Suprapubic skin (tissue), 4 donors: ENCODE data around the gene ZRANB1. TPM values are rescaled to one million over a fixed set of nuclear protein-coding genes. Genes with fewer than 3 reads are reported as not detected.

Experiments
- DNase-seq, 2 donors: peaks; one replicate each; pipeline ENCODE4 v3.0.0-alpha.2; 2019; ENCODE audit warnings: low spot score in 2 of 2
- H3K27ac ChIP-seq: fragments of 200-600 bp; sonication (generic); one replicate; pipeline ENCODE4 v1.5.1; 2019
- H3K27me3 ChIP-seq: fragments of 200-600 bp; sonication (generic); one replicate; pipeline ENCODE4 v1.5.1; 2019
- H3K36me3 ChIP-seq: fragments of 200-600 bp; sonication (generic); one replicate; pipeline ENCODE4 v1.5.1; 2019
- H3K4me1 ChIP-seq: fragments of 200-600 bp; sonication (generic); one replicate; pipeline ENCODE4 v1.5.1; 2019
- H3K4me3 ChIP-seq: fragments of 200-600 bp; sonication (generic); one replicate; pipeline ENCODE4 v1.5.1; 2019; ENCODE audit warnings: mild to moderate bottlenecking
- H3K9me3 ChIP-seq: fragments of 200-600 bp; sonication (generic); one replicate; pipeline ENCODE4 v1.5.1; 2019
- CTCF ChIP-seq, 2 donors: fragments of 200-600 bp in 1 of 2; fragments of 450-650 bp in 1 of 2; sonication (generic) in 1 of 2; IDR thresholded peaks; one replicate each; pipeline ENCODE4 v1.5.1; 2016 to 2019; ENCODE audit warnings: antibody characterized with exemption in 2 of 2, mild to moderate bottlenecking in 1 of 2, moderate library complexity in 1 of 2
- EP300 ChIP-seq: sonication (generic); formaldehyde crosslinking; IDR thresholded peaks from one replicate; pipeline ENCODE4 v1.6.1; 2017; ENCODE audit warnings: antibody characterized with exemption
- POLR2A ChIP-seq, 2 donors: fragments of 450-650 bp; IDR thresholded peaks; one replicate each; pipeline ENCODE4 v1.6.1; 2017; ENCODE audit warnings: antibody characterized with exemption in 2 of 2, mild to moderate bottlenecking in 2 of 2, moderate library complexity in 2 of 2
- POLR2AphosphoS5 ChIP-seq, 3 donors: sonication (generic); formaldehyde crosslinking; IDR thresholded peaks; one replicate each; pipeline ENCODE4 v1.6.1; 2017; ENCODE audit warnings: antibody characterized with exemption in 3 of 3
- WGBS: methylation state at CpG from one replicate; pipeline ENCODE4 v1.1.5; 2018; 5-methylcytosine and 5-hydroxymethylcytosine counted together
- total RNA-seq, 4 donors: library from RNA; depleted of rRNA; stranded (reverse); fragments of >200 nt; gene quantifications; one replicate each; pipeline ENCODE4 v1.1.0, GENCODE V29; 2016

ZRANB1 gene
- total RNA-seq, 4 donors from 2014 or later = 21.2 to 37.9 (median 30.2) TPM

- Histone ChIP-seq H3K4me3 (no peak overlapping the region), H3K36me3 (peaks cover 20% of the 10 kb centered on the region), H3K27me3 (no peaks in the 10 kb centered on the region), H3K4me1 (peaks cover 4% of the 10 kb centered on the region), H3K9me3 (no peaks in the 10 kb centered on the region), H3K27ac (no peak overlapping the region)
- WGBS = 91% methylated on average over 5 of the region's 5 CpGs
- TF ChIP-seq CTCF (IDR thresholded peaks at IDR 0.05) (no peak), POLR2AphosphoS5 (IDR thresholded peaks at IDR 0.05) (no peak), EP300 (no peak), POLR2A (IDR thresholded peaks at IDR 0.05) (no peak)
- no peak for DNase-seq
Observed at GRCh38 chr10:124974131-124974530, 32.2 kb downstream of the ZRANB1 start.

- TF ChIP-seq POLR2AphosphoS5 (IDR thresholded peaks at IDR 0.05) = no peak
- TF ChIP-seq POLR2A (IDR thresholded peaks at IDR 0.05) = no peak
- no peak for TF ChIP-seq CTCF (IDR thresholded peaks at IDR 0.05)
- TF ChIP-seq EP300 = no peak
- Histone ChIP-seq H3K27me3 (no peaks in the 10 kb centered on the region), H3K9me3 (no peaks in the 10 kb centered on the region), H3K4me1 (peaks cover 4% of the 10 kb centered on the region), H3K27ac (no peak overlapping the region), H3K36me3 (peaks cover 20% of the 10 kb centered on the region), H3K4me3 (no peak overlapping the region)
- no peak for DNase-seq
- WGBS = 81% methylated on average over 5 of the region's 5 CpGs
Observed at GRCh38 chr10:124975977-124976514, 34.1 kb downstream of the ZRANB1 start.

GRCh38 chr10:124977161-124977560, 35.2 kb downstream of the ZRANB1 start:
- TF ChIP-seq POLR2A (IDR thresholded peaks at IDR 0.05) (no peak), CTCF (IDR thresholded peaks at IDR 0.05) (no peak), EP300 (no peak), POLR2AphosphoS5 (IDR thresholded peaks at IDR 0.05) (no peak)
- peaks cover 25% of the 10 kb centered on the region for H3K36me3 ChIP-seq
- no peak for DNase-seq
- H3K27ac ChIP-seq = no peak overlapping the region
- WGBS = 97% methylated on average over 3 of the region's 3 CpGs
- no peaks in the 10 kb centered on the region for H3K9me3 ChIP-seq
- peaks cover 4% of the 10 kb centered on the region for H3K4me1 ChIP-seq
- H3K27me3 ChIP-seq = no peaks in the 10 kb centered on the region
- H3K4me3 ChIP-seq = no peak overlapping the region

- Histone ChIP-seq H3K36me3 (peaks cover 30% of the 10 kb centered on the region), H3K27me3 (no peaks in the 10 kb centered on the region), H3K4me3 (no peak overlapping the region), H3K9me3 (no peaks in the 10 kb centered on the region), H3K27ac (no peak overlapping the region), H3K4me1 (peaks cover 4% of the 10 kb centered on the region)
- WGBS = 72% methylated on average over 4 of the region's 4 CpGs
- TF ChIP-seq CTCF (IDR thresholded peaks at IDR 0.05) (no peak), EP300 (no peak), POLR2A (IDR thresholded peaks at IDR 0.05) (no peak), POLR2AphosphoS5 (IDR thresholded peaks at IDR 0.05) (no peak)
- no peak for DNase-seq
Observed at GRCh38 chr10:124977648-124978375, 35.9 kb downstream of the ZRANB1 start.

GRCh38 chr10:124978376-124978725, 36.4 kb downstream of the ZRANB1 start:
- peaks cover 35% of the 10 kb centered on the region for H3K36me3 ChIP-seq
- TF ChIP-seq POLR2AphosphoS5 (IDR thresholded peaks at IDR 0.05) (no peak), POLR2A (IDR thresholded peaks at IDR 0.05) (no peak)
- no peaks in the 10 kb centered on the region for H3K9me3 ChIP-seq
- DNase-seq = no peak
- no peaks in the 10 kb centered on the region for H3K27me3 ChIP-seq
- no peak overlapping the region for H3K27ac ChIP-seq
- peaks cover 4% of the 10 kb centered on the region for H3K4me1 ChIP-seq
- no peak overlapping the region for H3K4me3 ChIP-seq
- 75% methylated on average over 5 of the region's 5 CpGs for WGBS
